GM23248 (cell line): ENCODE measurements around the gene TFRC. TPM values are rescaled to one million over a fixed set of nuclear protein-coding genes. Genes with fewer than 3 reads are reported as not detected.
"Not testable (repeated sequence)": the region's sequence is repeated elsewhere in the genome, so short reads cannot be mapped to it uniquely, and the experiment has no call there.

Experiments
- DNase-seq: peaks from one replicate; pipeline ENCODE4 v3.0.0-alpha.2; 2015
- H2AFZ ChIP-seq: fragments of 200-600 bp; sonication (generic); 2 replicates; pipeline ENCODE4 v1.6.1; 2016; ENCODE audit warnings: antibody characterized with exemption
- H3F3A ChIP-seq: fragments of 200-600 bp; sonication (generic); 2 replicates; pipeline ENCODE4 v1.6.1; 2016; ENCODE audit warnings: mild to moderate bottlenecking, antibody characterized with exemption, mixed run types; ENCODE audit not compliant: insufficient read depth
- H3K27ac ChIP-seq: fragments of 200-600 bp; sonication (generic); 2 replicates; pipeline ENCODE4 v1.5.1; 2016; ENCODE audit warnings: mild to moderate bottlenecking
- H3K27me3 ChIP-seq: fragments of 200-600 bp; sonication (generic); replicated peaks from 2 replicates; pipeline ENCODE4 v1.6.1; 2016; ENCODE audit warnings: mild to moderate bottlenecking; ENCODE audit not compliant: insufficient read depth
- H3K36me3 ChIP-seq: fragments of 200-600 bp; sonication (generic); 2 replicates; pipeline ENCODE4 v1.6.1; 2016; ENCODE audit warnings: low read depth, mild to moderate bottlenecking
- H3K4me1 ChIP-seq: fragments of 200-600 bp; sonication (generic); 2 replicates; pipeline ENCODE4 v1.6.1; 2016; ENCODE audit warnings: mild to moderate bottlenecking; ENCODE audit not compliant: insufficient read depth
- H3K4me2 ChIP-seq: fragments of 200-600 bp; sonication (generic); one replicate; pipeline ENCODE4 v1.6.1; 2016; ENCODE audit warnings: mild to moderate bottlenecking; ENCODE audit not compliant: unreplicated experiment
- H3K4me3 ChIP-seq: fragments of 200-600 bp; sonication (generic); 2 replicates; pipeline ENCODE4 v1.5.1; 2016; ENCODE audit warnings: mild to moderate bottlenecking
- H3K79me2 ChIP-seq: fragments of 200-600 bp; sonication (generic); 2 replicates; pipeline ENCODE4 v1.6.1; 2016; ENCODE audit warnings: mild to moderate bottlenecking; ENCODE audit not compliant: insufficient read depth
- H3K9ac ChIP-seq: fragments of 200-600 bp; sonication (generic); 2 replicates; pipeline ENCODE4 v1.6.1; 2016; ENCODE audit warnings: mild to moderate bottlenecking
- H3K9me2 ChIP-seq: fragments of 200-600 bp; sonication (generic); 2 replicates; pipeline ENCODE4 v1.6.1; 2016; ENCODE audit warnings: mixed run types, mild to moderate bottlenecking, moderate library complexity; ENCODE audit not compliant: insufficient read depth
- H3K9me3 ChIP-seq: fragments of 200-600 bp; sonication (generic); one replicate; pipeline ENCODE4 v1.6.1; 2017; ENCODE audit warnings: low read depth
- H4K20me1 ChIP-seq: fragments of 200-600 bp; sonication (generic); 2 replicates; pipeline ENCODE4 v1.6.0; 2016; ENCODE audit not compliant: insufficient read depth
- EZH2 ChIP-seq: fragments of 200-600 bp; sonication (generic); IDR thresholded peaks from 2 replicates; pipeline ENCODE4 v1.6.1; 2018; ENCODE audit warnings: antibody characterized with exemption, mild to moderate bottlenecking; ENCODE audit not compliant: insufficient read depth, poor library complexity, severe bottlenecking
- EZH2phosphoT487 ChIP-seq: fragments of 200-600 bp; sonication (generic); IDR thresholded peaks from 2 replicates; pipeline ENCODE4 v1.6.1; 2018; ENCODE audit warnings: antibody characterized with exemption, moderate library complexity, mild to moderate bottlenecking, low read depth; ENCODE audit not compliant: insufficient read depth
- WGBS, 2 experiments: methylation state at CpG; one replicate each; pipeline ENCODE4 v1.1.6; 2015 to 2017; ENCODE audit warnings: low lambda C conversion rate in 2 of 2, low coverage in 1 of 2; ENCODE audit errors: missing lambda C conversion rate in 2 of 2; 5-methylcytosine and 5-hydroxymethylcytosine counted together
- in situ Hi-C: fragments of 300-500 bp; cut with MboI; formaldehyde crosslinking; loops from 2 replicates; pipeline ENCODE4 v1.15.0; 2020
- polyA plus RNA-seq: library from polyadenylated mRNA; unstranded; fragments of >200 nt; fragmentation: Nextera tagmentation; extraction: Ambion mirVana; gene quantifications from 2 replicates; pipeline ENCODE4 v1.2.1, GENCODE V29; 2016
- total RNA-seq: library from RNA; depleted of rRNA; stranded (reverse); fragments of >200 nt; shearing (Covaris generic); gene quantifications from 2 replicates; pipeline ENCODE4 v1.2.3, GENCODE V29; 2014

Gene TFRC
- total and polyA plus RNA-seq, 2 experiments from 2014 or later = 64.1 to 107 TPM

DNA sequence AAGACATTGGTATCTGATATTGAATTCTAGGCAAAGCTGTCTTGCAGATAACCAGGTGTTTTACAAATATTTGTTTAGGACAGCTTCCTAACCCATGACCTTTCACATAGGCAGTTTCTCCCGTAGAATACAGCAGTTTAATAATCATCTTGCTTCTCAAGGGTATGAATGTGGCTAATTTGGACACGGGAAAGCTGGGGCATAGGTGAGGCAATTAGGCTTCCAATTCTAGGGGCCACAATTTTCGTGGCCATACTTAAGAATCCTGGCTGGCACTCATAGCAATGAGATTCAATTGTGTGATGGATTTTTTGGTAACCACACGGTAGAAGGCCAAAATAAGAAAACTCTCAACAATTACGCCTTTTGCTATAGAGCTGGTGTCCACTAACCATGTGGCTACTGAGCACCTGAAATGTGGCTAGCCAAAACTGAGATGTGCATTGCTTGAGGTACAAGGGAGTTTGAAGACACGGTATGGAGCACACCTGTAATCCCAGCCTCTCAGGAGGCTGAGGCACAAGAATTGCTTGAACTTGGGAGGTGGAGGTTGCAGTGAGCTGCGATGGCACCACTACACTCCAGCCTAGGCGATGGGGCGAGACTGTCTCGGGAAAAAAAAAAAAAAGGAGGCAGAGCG is 34.4 kb downstream of the TFRC start:
- H3K9me2 ChIP-seq = no peaks in the 10 kb centered on the region
- H3K27ac ChIP-seq = no peak overlapping the region
- no peak overlapping the region for H3K4me2 ChIP-seq
- H4K20me1 ChIP-seq = no peaks in the 10 kb centered on the region
- in situ Hi-C loops = no loop called here
- peaks cover 18% of the 10 kb centered on the region; the same call in 1 of the 2 replicates for H3F3A ChIP-seq
- H3K79me2 ChIP-seq = no peaks in the 10 kb centered on the region
- no peak overlapping the region for H3K4me3 ChIP-seq
- no peaks in the 10 kb centered on the region for H3K27me3 ChIP-seq
- TF ChIP-seq EZH2 (no peak), EZH2phosphoT487 (no peak)
- WGBS, 2 experiments = 93 to 99% methylated on average over 8 to 11 of the region's 11 CpGs
- H3K36me3 ChIP-seq = peaks cover 23% of the 10 kb centered on the region
- H2AFZ ChIP-seq = no peak overlapping the region
- H3K9me3 ChIP-seq = no peaks in the 10 kb centered on the region
- H3K4me1 ChIP-seq = no peaks in the 10 kb centered on the region
- no peak for DNase-seq
- no peak overlapping the region for H3K9ac ChIP-seq

DNA sequence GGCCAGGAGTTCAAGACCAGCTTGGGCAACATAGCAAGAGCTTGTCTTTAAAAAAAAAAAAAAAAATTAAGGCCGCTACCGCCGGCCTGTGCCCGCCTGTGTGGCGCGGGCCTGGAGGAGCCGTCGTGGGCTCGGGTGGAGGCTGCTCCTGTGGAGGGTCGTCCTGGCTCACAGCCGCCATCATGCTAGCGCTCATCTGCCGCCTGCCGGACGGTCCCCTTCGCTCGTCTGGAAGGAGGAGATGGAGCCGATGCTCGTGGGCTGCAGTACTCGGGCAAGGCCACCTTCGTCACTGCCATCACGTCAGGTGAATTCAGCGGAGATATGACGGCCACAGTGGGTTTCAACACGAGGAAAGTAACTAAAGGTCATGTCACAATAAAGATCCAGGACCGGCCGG is 37.4 kb downstream of the TFRC start:
- Histone ChIP-seq H3K4me2 (no peak overlapping the region), H3K4me3 (no peak overlapping the region), H3K27me3 (no peaks in the 10 kb centered on the region), H3K79me2 (no peaks in the 10 kb centered on the region), H3K9ac (no peak overlapping the region), H3K4me1 (no peaks in the 10 kb centered on the region), H3K9me2 (no peaks in the 10 kb centered on the region), H3K27ac (no peak overlapping the region), H4K20me1 (no peaks in the 10 kb centered on the region), H3K9me3 (no peaks in the 10 kb centered on the region), H2AFZ (no peak overlapping the region), H3F3A (0 out of 2 replicates have a peak, but pooled peaks cover 5% of the 10 kb centered on the region), H3K36me3 (no peaks in the 10 kb centered on the region)
- 93% methylated on average over 15 to 27 of the region's 27 CpGs for whole genome bisulfite sequencing, 2 experiments
- TF ChIP-seq EZH2phosphoT487 (no peak), EZH2 (no peak)
- in situ Hi-C loops = no loop called here
- no peak for DNase-seq

DNA sequence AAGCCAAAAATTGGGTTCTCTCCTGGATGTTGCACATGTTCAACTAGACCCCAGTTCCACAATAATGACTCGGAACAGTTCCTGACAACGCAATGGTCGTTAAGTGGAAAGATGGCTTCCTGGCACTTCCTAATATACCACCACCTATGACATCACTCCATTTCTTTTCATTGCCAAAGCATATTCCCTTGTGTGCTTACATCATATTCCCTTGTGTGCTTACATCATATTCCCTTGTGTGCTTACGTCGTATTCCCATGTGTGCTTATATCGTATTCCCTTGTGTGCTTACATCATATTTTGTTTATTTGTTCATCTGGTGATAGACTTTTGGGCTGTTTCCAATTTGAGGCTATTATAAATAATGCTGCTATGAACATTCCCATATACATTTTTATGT is 39.2 kb downstream of the TFRC start:
- Histone ChIP-seq H2AFZ (no peak overlapping the region), H3K4me2 (no peak overlapping the region), H3K79me2 (no peaks in the 10 kb centered on the region), H4K20me1 (no peaks in the 10 kb centered on the region), H3K36me3 (no peaks in the 10 kb centered on the region), H3K27ac (no peak overlapping the region), H3K27me3 (no peaks in the 10 kb centered on the region), H3K9me2 (no peaks in the 10 kb centered on the region), H3K9me3 (no peaks in the 10 kb centered on the region), H3K4me3 (no peak overlapping the region), H3F3A (no peaks in the 10 kb centered on the region), H3K4me1 (no peaks in the 10 kb centered on the region), H3K9ac (no peak overlapping the region)
- no peak for DNase-seq
- TF ChIP-seq EZH2phosphoT487 (no peak), EZH2 (no peak)
- 97% methylated on average over 6 of the region's 6 CpGs for WGBS, 2 experiments
- in situ Hi-C loops = no loop called here

DNA sequence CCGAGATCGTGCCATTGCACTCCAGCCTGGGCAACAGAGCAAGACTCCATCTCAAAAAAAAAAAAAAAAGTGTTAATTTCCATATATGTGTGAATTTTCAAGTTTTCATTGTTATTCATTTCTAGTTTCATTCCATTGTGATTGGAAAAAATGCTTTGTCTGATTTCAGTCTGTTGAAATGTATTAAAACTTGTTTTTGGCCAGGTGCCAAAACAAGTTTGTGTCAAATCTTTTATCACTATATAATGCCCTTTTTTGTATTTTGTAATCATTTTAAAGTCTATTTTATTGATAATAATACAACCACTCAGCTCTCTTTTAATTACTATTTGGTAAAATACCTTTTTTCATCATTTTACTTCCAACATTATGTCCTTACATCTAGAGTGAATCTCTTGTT is 42.5 kb downstream of the TFRC start:
- Histone ChIP-seq H3K9ac (no peak overlapping the region), H3K4me1 (no peaks in the 10 kb centered on the region), H3K9me2 (no peaks in the 10 kb centered on the region), H3F3A (no peaks in the 10 kb centered on the region), H3K4me2 (no peak overlapping the region), H3K4me3 (no peak overlapping the region), H4K20me1 (no peaks in the 10 kb centered on the region), H3K9me3 (no peaks in the 10 kb centered on the region), H3K36me3 (no peaks in the 10 kb centered on the region), H2AFZ (no peak overlapping the region), H3K27ac (no peak overlapping the region), H3K79me2 (no peaks in the 10 kb centered on the region), H3K27me3 (no peaks in the 10 kb centered on the region)
- WGBS, 2 experiments = 69 to 83% methylated on average over 2 of the region's 2 CpGs
- in situ Hi-C loops = no loop called here
- TF ChIP-seq EZH2phosphoT487 = no peak
- TF ChIP-seq EZH2 = no peak
- no peak for DNase-seq

DNA sequence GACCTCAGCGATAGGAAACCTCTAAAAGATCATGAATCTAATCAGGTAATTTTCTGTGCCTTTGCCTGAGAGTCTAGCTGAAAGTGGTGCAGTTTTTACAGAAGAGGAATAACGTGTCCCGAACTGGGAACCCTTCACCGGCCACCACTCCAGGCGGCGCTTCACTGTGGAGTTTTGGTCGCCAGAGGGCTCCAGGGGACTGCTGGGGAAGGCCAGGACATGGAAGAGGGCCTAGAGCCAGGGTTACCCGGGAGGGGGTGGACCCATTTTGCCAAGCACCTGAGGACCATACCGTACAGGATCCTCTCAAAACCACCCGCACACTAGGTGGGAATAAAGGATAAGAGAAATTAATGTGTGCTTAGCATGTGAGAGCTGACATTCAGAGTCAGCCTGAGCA is 55.8 kb downstream of the TFRC start:
- H3K9me3 ChIP-seq, H3K4me2 ChIP-seq, H3K9me2 ChIP-seq, H3K4me3 ChIP-seq, H3K9ac ChIP-seq, in situ Hi-C loops, H3K4me1 ChIP-seq, H3K27ac ChIP-seq, DNase-seq, H3F3A ChIP-seq, H3K79me2 ChIP-seq, H4K20me1 ChIP-seq, H3K36me3 ChIP-seq, H2AFZ ChIP-seq: not testable (repeated sequence)
- H3K27me3 ChIP-seq = peaks cover 30% of the 10 kb centered on the region
- WGBS, 2 experiments = 34 to 36% methylated on average over 10 of the region's 10 CpGs
